Skin epidermis (tissue), 12 donors: Measurements from ENCODE around the gene ABTB1.

Source experiments
- H3K27ac ChIP-seq, 21 experiments: fragments of 200-600 bp; sonication (generic) in 11 of 21; one replicate each; pipeline ENCODE4 v1.5.0; 2020; ENCODE audit warnings: mild to moderate bottlenecking in 3 of 21, inconsistent platforms in 2 of 21, moderate library complexity in 2 of 21
- H3K4me3 ChIP-seq, 7 experiments: fragments of 200-600 bp; sonication (generic) in 2 of 7; one replicate each; pipeline ENCODE4 v1.5.0; 2020; ENCODE audit warnings: inconsistent platforms in 2 of 7, mild to moderate bottlenecking in 2 of 7, moderate library complexity in 1 of 7

ABTB1 gene

DNA sequence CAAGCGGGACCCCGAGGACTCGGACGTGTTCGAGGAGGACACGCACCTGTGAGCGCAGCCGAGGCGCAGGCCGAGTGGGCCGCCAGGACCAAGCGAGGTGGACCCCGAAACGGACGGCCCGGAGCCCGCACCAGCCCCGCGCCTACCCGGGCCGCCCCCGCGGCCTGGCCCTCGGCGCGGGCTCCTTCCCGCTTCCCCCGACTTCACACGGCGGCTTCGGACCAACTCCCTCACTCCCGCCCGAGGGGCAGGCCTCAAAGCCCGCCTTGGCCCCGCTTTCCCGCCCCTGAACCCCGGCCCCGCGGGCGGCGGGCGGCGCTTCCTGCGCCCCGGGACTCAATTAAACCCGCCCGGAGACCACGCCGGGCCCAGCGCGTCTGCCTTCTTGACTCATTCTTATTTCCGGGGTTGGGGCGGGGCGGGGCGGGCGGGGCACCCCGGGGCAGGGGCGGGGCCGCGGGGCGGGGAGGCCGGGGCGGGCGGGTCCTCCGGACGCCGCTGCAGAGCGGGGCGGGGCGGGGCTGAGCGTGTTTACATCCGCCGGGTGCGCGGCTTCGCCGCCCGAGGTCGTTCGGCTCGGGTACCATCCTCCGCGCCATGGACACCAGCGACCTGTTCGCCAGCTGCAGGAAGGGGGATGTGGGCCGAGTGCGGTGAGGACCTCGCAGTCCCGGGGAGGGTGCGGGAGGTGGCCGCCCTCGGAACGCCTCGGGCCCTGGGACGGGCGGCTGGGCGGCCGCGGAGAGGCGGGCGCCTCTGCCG is at the start of gene ABTB1:
Gene ABTB1, plus strand, starts transcription at position 524 of the 762 bp plus-strand sequence. Its CDS starts 74 bp downstream, at position 598.
- peak within 1 kb of the TSS; percentile 77 to 93 (median 89) for H3K4me3 ChIP-seq

DNA sequence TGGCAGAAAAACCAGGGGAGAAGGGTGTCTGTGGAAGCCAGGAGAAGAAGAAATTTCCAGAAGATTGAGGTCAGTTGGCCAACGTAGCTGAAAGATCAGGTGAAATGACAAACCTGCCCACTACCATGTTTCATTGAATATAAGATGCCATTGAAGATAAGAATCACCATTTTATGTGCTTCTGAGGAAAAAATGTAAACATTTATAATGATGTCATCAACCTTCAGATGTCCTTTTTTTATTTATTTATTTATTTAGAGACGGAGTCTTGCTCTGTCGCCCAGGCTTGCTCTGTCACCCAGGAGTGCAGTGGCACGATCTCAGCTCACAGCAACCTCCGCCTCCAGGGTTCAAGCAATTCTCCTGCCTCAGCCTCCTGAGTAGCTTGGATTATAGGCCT is 48.7 kb upstream of the ABTB1 start:
- Histone ChIP-seq H3K27ac (no peak overlapping the region), H3K4me3 (no peak overlapping the region)

More for the DNA sequence above, at the start of gene ABTB1:
- peak within 1 kb of the TSS; percentile 82 to 99 (median 94) for H3K27ac ChIP-seq

DNA sequence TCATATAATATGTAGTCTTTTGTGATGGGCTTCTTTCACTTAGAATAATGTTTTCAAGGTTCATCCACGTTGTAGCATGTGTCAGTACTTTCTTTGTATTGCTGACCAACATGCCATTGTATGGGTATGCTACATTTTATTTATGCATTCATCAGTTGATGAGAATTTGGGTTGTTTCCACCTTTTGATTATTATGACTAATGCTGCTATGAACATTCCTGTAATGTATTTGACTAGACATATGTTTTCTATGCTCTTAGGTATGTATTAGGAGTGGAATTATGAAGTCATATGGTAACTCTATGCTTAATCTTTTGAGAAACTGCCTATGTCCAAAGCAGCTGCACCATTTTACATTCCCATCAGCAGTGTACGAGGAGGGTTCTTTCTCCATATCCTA is 46.9 kb upstream of the ABTB1 start:
- Histone ChIP-seq H3K4me3 (no peak overlapping the region), H3K27ac (no peak overlapping the region)

DNA sequence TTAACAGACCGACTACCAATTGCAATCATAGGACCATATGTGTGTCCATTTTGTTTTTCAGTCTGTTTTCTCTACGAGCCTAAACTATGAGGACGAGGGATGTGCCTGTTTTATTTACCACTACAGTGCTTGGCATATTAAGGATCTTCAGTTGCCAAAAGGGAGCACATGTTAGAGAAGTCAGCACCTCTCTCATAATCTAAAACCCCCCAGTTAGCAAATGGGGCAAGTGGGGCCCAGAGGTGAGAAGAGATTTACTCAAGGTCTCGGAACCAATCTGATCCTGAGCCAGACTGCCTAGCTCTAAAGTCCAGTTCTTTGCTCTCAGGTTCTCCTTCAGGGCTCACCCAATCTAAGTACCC is 44.3 kb upstream of the ABTB1 start:
- H3K27ac ChIP-seq = no peak overlapping the region
- H3K4me3 ChIP-seq = no peak overlapping the region

DNA sequence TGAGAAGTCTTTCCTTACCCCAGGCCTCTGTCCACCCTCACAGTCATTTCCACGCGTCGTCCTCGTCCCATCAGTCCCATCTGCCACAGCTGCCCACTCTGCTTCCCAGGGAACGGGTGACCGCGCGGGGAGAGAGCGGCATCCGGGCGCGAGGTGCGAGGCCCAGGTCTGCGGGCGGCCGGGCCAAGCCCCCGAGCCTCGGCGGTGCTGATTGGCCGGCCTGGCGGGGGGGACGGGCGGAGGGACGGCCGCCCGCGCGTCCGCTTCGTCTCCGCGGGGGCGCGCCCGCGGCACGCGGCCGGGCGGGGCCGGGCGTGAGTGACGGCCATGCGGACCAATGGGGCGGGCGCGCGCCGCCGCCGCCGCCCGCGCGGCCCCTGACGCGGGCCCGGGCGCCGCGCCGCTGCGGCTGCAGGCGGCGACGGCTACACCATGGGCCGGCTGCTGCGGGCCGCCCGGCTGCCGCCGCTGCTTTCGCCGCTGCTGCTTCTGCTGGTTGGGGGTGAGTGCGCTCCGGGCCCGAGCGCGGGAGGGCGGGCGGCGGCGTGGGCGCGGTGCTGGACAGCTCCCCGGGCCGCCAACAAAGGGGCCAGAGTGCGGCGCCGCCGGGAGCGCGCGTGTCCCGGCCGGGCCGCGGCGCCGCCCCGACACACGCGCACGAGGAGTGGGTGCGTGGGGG is 43.8 kb upstream of the ABTB1 start, which contains the start of gene PODXL2:
Gene PODXL2, plus strand, starts transcription at position 398 of the 679 bp plus-strand sequence. Its CDS starts 35 bp downstream, at position 433.
- Histone ChIP-seq H3K4me3 (peak within 1 kb of the TSS; percentile 26 to 52 (median 38)), H3K27ac (no peak within 1 kb of the TSS)

DNA sequence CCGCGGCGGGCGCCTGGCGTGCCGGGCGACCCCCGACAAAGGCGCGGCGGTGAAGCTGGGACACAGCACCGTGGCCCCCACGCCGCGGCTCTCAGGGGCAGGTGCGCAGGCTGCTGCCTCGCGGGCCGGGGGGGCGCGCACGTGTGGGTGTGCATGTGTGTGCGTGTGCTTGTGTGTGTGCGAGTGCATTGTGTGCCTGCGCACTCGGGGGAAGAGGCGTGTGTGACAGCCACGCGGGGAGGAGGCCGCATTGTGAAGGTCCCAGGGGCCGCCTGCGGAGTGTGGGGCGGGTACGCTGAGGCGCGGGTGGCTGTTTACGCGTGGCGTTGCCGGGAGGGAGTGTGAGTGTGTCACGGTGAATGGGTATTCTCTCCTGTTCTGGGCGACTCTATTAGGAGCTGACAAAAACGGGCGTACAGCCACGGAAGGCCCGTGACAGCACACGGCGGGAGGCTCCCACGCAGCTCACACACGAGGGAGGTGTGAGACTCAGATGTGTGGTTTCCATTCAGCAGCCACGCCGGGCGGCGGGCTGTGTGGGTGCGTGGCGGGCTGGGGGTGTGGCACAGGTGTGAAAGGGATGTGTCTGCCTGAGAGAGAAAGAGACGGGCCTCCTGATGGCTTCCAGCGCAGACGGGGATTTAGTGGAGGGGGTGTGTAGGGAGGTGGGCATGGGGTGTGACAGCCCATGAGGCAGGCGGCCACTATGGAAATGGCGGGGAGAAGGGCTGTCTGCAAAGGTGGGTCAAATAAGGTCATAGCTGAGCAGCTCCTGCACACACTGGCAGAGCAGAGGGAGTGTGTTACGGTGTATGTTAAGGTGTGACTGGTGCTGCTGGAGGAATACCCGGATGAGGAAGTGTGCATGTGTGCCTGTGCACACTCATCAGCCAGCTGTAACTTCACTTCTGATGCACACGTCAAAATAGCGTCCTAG is 43.0 kb upstream of the ABTB1 start:
- Histone ChIP-seq H3K4me3 (peak overlapping the region; percentile 26 to 52 (median 38)), H3K27ac (no peak overlapping the region)

DNA sequence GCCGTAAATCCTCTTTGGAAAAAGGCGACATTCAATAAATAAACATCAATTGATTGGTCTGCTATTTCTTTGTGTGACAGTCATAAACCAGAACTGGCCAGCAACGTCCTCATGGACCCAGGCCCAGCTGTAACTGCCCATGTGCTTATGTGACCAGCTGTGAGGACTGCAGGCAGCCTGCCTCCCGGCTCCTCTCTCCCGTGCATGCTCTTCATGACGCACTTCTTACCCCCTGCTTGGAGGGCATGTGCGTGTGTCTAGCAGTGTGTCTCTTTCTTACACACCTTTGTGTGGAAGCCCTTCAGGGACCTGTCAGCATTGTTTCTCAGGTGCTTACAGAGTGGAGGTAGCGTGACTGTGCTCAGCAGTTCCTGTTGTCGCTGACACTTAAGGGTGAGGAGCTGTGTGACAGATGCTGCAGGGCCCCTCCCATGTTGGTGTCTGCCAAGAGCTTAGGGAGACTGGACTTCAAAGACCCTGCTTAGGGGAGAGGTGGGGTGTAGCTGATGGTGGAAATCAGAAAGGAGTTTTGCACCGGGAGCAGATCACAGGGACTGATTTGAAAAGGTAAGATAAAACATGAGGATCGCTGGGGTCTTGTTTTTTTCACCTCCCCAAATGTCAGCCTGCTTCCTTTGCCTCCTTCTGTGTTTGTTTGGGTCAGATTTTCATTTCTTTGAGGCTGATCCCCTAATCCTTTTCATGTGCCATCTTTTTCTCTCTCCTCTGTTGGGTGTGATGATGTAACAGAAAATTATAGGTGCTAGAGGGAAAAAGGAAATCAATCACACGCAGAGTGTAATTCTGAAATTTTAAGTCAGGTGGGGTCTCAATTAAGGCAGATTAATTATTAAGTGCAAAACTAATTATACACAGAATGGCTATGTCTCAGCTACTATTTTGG is 41.7 kb upstream of the ABTB1 start:
- no peak overlapping the region for H3K4me3 ChIP-seq

DNA sequence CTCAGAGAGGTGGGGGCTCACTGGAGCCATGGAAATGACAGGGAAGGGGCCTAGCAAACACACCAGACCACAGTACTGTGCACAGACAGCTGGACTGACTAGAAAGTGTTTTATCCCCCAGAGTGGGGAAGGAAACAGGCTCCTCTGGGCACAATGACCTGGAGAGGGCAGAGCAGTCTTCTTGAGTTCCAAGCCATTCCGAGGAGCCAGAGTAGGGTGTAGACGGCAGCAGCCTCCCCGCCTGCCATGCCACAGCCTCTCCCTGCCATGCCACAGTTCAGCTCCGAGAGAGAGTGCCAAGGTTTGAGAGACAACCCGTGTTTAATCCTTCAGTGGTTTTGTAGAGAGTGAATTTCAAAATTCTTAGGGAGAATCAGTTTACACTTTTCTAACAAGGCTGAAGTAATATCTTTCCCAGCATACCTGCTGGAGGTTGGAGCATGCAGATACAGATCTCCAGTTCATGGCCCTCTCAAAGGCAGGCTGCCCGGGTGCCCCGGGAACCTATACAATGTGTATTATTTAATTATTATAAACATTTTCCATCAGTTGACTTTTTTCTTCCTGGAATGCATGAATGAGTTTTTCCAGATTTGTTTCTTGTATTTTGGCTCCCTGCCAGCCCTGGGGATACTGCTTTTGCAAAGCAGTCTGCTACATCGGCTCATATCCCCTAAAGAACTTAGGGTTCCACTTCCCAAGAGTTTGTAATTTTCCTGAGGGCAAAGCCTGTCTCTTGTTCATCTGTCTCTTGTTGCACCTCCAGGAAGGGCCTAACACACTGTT is 40.5 kb upstream of the ABTB1 start:
- Histone ChIP-seq H3K4me3 (no peak overlapping the region), H3K27ac (no peak overlapping the region)

More for the DNA sequence above, 41.7 kb upstream of the ABTB1 start:
- no peak overlapping the region for H3K27ac ChIP-seq

DNA sequence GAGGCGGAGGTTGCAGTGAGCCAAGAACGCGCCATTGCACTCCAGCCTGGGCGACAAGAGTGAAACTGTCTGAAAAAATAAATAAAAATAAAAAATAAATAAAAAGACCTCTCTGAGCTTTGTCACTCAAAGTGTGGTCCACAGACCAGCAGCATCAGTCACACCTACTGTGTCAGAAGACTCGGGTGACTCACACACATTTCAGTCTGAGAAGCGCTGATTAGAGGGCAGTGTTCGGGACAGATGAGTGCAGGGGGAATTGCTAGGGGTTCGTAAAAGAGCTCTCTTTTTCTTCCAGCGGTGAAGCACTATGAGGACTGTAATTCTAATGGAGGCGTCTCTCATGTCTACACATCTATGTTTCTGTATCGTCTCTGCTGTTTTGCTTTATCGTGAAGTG is 38.1 kb upstream of the ABTB1 start:
- no peak overlapping the region for H3K4me3 ChIP-seq
- no peak overlapping the region for H3K27ac ChIP-seq

DNA sequence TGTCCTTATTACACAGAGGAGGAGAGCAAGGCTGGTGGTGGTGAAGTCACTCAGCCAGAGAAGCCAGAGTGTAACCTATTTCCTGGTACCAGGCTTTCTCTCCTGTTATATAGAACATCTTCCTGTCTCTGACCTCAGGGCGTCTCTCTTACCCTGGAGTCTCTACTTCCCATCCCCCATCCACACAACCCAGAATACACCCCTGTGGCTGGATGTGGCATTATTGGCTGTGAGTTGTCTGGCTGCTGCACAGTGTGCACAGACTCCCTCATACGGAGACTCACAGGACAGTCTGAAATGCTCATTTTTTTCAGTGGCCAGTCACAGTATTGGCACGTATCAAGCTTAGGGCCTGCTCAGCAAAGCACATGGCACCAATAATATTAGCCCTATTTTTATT is 35.2 kb upstream of the ABTB1 start:
- Histone ChIP-seq H3K4me3 (no peak overlapping the region), H3K27ac (no peak overlapping the region)

DNA sequence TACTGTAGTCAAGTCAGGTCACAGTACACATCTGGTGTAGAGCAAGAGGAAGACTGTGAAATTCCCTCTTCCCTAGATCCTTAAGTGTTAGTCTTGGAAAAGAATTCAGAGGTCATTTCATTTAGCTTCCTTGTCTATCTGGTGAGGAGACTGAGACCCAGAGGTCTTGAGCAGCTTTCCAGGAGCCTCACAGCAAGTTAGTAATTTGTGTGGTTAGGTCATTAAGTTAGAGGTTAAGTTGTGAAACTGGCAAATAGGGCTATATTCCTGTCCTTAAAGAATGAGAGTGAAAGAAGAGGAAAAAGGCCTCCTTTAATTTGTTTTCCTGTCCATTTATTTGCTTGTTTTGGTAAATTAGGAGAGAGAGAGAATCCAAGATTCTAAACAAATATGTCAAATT is 34.8 kb upstream of the ABTB1 start:
- no peak overlapping the region for H3K27ac ChIP-seq
- no peak overlapping the region for H3K4me3 ChIP-seq

DNA sequence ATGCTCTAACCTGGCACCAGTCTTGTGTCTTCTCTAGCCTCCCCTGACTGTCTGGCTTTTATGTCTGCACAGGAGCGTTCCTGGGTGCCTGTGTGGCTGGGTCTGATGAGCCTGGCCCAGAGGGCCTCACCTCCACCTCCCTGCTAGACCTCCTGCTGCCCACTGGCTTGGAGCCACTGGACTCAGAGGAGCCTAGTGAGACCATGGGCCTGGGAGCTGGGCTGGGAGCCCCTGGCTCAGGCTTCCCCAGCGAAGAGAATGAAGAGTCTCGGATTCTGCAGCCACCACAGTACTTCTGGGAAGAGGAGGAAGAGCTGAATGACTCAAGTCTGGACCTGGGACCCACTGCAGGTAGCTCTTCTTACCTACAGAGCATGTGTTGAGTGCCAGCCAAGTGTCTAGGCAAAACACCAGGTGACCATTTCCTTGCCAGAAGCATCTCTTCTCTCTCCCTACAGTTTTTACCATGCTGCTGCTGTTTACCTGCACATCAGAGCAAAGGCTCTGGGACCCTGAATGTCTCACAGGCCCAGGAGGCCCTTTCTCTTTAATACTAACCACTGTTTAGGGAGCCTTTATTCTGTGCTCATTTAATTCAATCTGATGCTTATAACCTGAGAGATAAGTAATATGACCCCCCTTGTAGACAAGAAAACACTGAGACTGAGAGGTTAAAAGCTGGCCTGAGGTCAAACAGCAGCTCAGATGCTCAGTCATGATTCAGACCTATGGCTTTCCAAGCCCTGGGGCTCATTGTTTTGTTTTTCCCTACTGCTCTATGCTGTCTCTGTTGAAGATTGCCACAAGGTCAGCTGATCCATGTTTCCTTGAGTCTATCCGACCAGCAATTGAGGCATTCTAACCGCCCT is 33.3 kb upstream of the ABTB1 start:
- Histone ChIP-seq H3K4me3 (no peak overlapping the region), H3K27ac (no peak overlapping the region)

DNA sequence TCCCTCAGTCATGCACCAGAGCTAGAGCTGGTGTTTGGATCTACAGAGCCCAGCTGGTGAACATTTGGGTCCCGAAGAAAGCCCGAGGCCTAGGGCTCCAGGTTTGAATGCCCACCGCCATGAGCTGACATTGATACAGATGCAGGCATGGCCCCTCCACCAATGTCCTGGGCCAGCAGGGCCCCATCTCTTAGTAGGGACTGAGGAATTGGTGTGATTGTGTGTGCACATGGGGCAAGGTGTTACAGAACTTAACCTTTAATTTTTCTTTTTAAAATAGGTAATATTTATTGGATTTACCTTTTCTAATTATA is 32.8 kb upstream of the ABTB1 start:
- H3K27ac ChIP-seq = no peak overlapping the region
- no peak overlapping the region for H3K4me3 ChIP-seq

DNA sequence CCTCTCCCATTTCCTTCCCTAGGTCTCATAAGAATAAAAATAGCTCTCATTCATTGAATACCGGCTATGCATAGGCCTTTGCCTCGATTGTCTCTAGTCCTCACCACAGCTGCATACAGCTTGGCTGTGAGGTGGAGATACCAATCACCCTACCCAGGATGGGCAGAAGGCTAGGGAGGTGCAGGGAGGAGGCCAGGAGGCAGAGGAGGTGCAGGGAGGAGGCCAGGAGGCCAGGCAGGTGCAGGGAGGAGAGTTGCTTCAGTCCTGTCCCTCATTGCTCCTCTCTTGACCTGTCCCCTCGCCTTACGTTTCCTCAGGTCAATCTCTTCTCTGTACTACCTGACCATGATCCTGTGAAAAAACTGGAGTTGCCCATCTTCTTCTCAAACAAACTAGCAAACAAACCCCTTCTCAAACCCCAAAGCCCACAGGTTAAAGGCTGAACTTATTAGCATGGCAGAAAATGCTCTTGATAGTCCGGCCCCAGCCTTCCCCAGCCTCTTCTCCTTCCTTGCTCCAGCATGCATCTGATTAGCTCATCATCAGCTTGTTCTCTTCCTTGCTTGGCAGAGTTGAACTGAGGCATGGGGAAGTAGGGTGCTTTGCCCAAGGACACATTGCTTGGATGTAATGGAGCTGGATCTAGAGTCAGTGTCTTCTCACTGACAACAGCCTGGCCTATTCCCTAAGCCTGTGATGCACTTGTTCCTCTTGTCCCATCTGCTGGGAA is 27.9 kb upstream of the ABTB1 start:
- H3K27ac ChIP-seq = no peak overlapping the region
- H3K4me3 ChIP-seq = no peak overlapping the region

DNA sequence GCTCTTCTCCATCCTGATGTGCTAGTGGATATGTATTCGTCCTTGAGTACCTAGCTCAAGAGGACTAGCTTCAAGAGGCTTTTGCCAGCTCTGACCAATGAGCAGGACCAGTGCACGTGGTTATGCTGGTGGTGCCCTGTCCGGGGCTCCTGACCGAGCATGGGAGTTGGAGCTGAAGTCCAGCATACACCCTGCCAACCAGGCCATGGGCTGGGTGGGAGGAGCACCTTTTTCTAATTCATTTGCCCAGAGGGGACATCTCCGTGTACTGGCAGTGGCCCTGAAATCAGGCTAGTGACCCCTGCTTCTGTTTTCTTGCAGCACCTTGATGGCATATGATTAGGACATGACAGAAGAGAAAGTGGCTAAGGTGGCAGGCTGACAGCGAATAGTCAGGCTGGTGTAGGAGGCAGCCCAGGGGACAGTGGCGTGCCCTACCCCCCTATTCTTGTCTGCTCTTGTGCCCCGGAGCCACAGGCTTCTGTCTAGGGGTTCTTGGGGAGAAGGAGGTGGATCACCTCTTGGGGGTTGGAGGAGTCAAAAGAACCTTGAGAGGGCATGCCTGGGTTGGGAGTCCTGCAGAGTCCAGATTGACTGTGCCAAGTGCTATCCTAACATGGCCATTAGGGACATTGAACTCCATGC is 27.3 kb upstream of the ABTB1 start:
- H3K4me3 ChIP-seq = no peak overlapping the region

DNA sequence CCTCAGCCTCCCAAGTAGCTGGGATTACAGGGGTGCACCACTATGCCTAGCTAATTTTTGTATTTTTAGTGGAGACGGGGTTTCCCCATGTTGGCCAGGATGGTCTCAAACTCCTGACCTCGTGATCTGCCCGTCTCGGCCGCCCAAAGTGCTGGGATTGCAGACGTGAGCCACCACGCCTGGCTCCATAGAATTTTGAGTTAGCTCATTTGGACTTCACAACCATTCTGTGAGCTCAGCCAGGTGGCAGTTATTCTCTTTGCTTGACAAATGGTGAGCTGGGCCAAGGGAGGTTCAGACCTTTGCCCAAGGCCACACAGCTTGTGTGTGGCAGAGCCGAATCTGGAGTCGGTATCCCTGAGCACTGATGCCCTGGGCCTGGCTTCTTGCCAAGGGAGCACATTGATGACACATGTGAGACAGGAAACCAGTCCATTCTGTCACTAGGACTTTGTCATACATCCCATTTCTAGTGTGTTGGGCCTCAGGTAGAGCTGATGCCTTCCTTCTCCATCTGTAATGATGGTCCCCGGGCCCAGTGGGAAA is 26.2 kb upstream of the ABTB1 start:
- Histone ChIP-seq H3K4me3 (no peak overlapping the region), H3K27ac (no peak overlapping the region)

More for the DNA sequence above, 27.3 kb upstream of the ABTB1 start:
- H3K27ac ChIP-seq = no peak overlapping the region
